Esophagus muscularis mucosa (tissue), 4 donors: Measurements from ENCODE around the gene CCDC34. TPM values are rescaled to one million over a fixed set of nuclear protein-coding genes. Genes with fewer than 3 reads are reported as not detected.

ENCODE experiments used
- DNase-seq: peaks from one replicate; pipeline ENCODE4 v3.0.0-alpha.2; 2017; ENCODE audit errors: extremely low spot score
- H3K27ac ChIP-seq, 4 donors: fragments of 200-600 bp; sonication (generic); replicated peaks in 1 of 4; 1 replicate in 3 of 4; 2 replicates in 1 of 4; pipeline ENCODE4 v1.5.1; 2016 to 2019; ENCODE audit warnings: mild to moderate bottlenecking in 1 of 4
- H3K27me3 ChIP-seq, 4 donors: fragments of 200-600 bp; sonication (generic); one replicate each; pipeline versions ENCODE4 v1.5.1 to v1.6.0; 2016 to 2019
- H3K36me3 ChIP-seq, 4 donors: fragments of 200-600 bp; sonication (generic); one replicate each; pipeline ENCODE4 v1.5.1; 2016 to 2019
- H3K4me1 ChIP-seq, 4 donors: fragments of 200-600 bp; sonication (generic); one replicate each; pipeline ENCODE4 v1.5.1; 2016 to 2019
- H3K4me3 ChIP-seq, 4 donors: fragments of 200-600 bp; sonication (generic); 1 replicate in 2 of 4; 2 replicates in 2 of 4; pipeline ENCODE4 v1.5.1; 2016 to 2019; ENCODE audit warnings: mild to moderate bottlenecking in 4 of 4, moderate library complexity in 1 of 4
- H3K9me3 ChIP-seq, 4 donors: fragments of 200-600 bp; sonication (generic); 1 replicate in 3 of 4; 2 replicates in 1 of 4; pipeline ENCODE4 v1.5.1; 2016 to 2019
- CTCF ChIP-seq, 3 experiments: fragments of 200-600 bp in 2 of 3; fragments of 450-650 bp in 1 of 3; sonication (generic) in 2 of 3; IDR thresholded peaks; one replicate each; pipeline ENCODE4 v1.5.1; 2017 to 2019; ENCODE audit warnings: antibody characterized with exemption in 3 of 3, mild to moderate bottlenecking in 2 of 3, moderate library complexity in 1 of 3
- EP300 ChIP-seq: sonication (generic); formaldehyde crosslinking; IDR thresholded peaks from one replicate; pipeline ENCODE4 v1.6.1; 2017; ENCODE audit warnings: antibody characterized with exemption
- POLR2A ChIP-seq: fragments of 450-650 bp; IDR thresholded peaks from one replicate; pipeline ENCODE4 v1.6.1; 2017; ENCODE audit warnings: antibody characterized with exemption, moderate library complexity, mild to moderate bottlenecking, low read depth
- POLR2AphosphoS5 ChIP-seq, 2 donors: sonication (generic); formaldehyde crosslinking; IDR thresholded peaks; one replicate each; pipeline ENCODE4 v1.6.1; 2017; ENCODE audit warnings: antibody characterized with exemption in 2 of 2
- WGBS: methylation state at CpG from one replicate; pipeline ENCODE4 v1.1.5; 2018; 5-methylcytosine and 5-hydroxymethylcytosine counted together
- intact Hi-C: fragments of 100-400 bp; cut with DNase I; formaldehyde crosslinking; loops from one replicate; pipeline ENCODE4 v1.15.1; 2023
- total RNA-seq, 4 donors: library from RNA; depleted of rRNA; stranded (reverse); fragments of >200 nt; gene quantifications; one replicate each; pipeline versions ENCODE4 v1.1.0 to v1.2.1, GENCODE V29; 2016

Gene CCDC34
- total RNA-seq, 4 donors from 2014 or later, result 0.83 to 1.5 (median 1.2) TPM

- TF ChIP-seq EP300 (no peak), CTCF (IDR thresholded peaks at IDR 0.05) (no peak), POLR2A (no peak), POLR2AphosphoS5 (IDR thresholded peaks at IDR 0.05) (no peak)
- no peaks in the 10 kb centered on the region for H3K4me1 ChIP-seq
- no peak overlapping the region for H3K27ac ChIP-seq
- DNase-seq, result no peak
- no peaks in the 10 kb centered on the region for H3K27me3 ChIP-seq
- peaks cover 0 to 58% (median 28%) of the 10 kb centered on the region in 4 donors for H3K36me3 ChIP-seq
- 95% methylated on average over 2 of the region's 2 CpGs for WGBS
- no peaks in the 10 kb centered on the region for H3K9me3 ChIP-seq
- H3K4me3 ChIP-seq, result no peak overlapping the region
- intact Hi-C loops, result no loop called here
Observed at GRCh38 chr11:27380771-27381170, 17.8 kb upstream of the CCDC34 start.

- 74% methylated on average over 3 of the region's 3 CpGs for WGBS
- Histone ChIP-seq H3K27me3 (no peaks in the 10 kb centered on the region), H3K4me1 (no peaks in the 10 kb centered on the region), H3K36me3 (peaks cover 0 to 58% (median 28%) of the 10 kb centered on the region in 4 donors), H3K27ac (no peak overlapping the region), H3K9me3 (no peaks in the 10 kb centered on the region), H3K4me3 (no peak overlapping the region)
- no peak for DNase-seq
- intact Hi-C loops, result no loop called here
- TF ChIP-seq EP300, result no peak
- no peak for TF ChIP-seq POLR2AphosphoS5 (IDR thresholded peaks at IDR 0.05)
- TF ChIP-seq POLR2A, result no peak
- no peak for TF ChIP-seq CTCF (IDR thresholded peaks at IDR 0.05)
Observed at GRCh38 chr11:27379449-27379848, 16.4 kb upstream of the CCDC34 start.

- H3K9me3 ChIP-seq, result no peaks in the 10 kb centered on the region
- H3K4me3 ChIP-seq, result no peak overlapping the region
- H3K27me3 ChIP-seq, result no peaks in the 10 kb centered on the region
- WGBS, result 94% methylated on average over 2 of the region's 2 CpGs
- TF ChIP-seq EP300 (no peak), POLR2A (no peak), CTCF (IDR thresholded peaks at IDR 0.05) (no peak), POLR2AphosphoS5 (IDR thresholded peaks at IDR 0.05) (no peak)
- no peak for DNase-seq
- H3K27ac ChIP-seq, result no peak overlapping the region
- H3K4me1 ChIP-seq, result peaks cover 0 to 5% (median 0%) of the 10 kb centered on the region in 4 donors
- intact Hi-C loops, result no loop called here
- H3K36me3 ChIP-seq, result peaks cover 7 to 58% (median 37%) of the 10 kb centered on the region in 4 donors
Observed at GRCh38 chr11:27375370-27375769, 12.4 kb upstream of the CCDC34 start.

GRCh38 chr11:27373856-27374602 is 11.0 kb upstream of the CCDC34 start:
- DNase-seq, result no peak
- H3K4me3 ChIP-seq, result no peak overlapping the region
- TF ChIP-seq POLR2A (no peak), EP300 (no peak), CTCF (IDR thresholded peaks at IDR 0.05) (no peak), POLR2AphosphoS5 (IDR thresholded peaks at IDR 0.05) (no peak)
- H3K27ac ChIP-seq, result no peak overlapping the region
- intact Hi-C loops, result no loop called here
- WGBS, result 83% methylated on average over 6 of the region's 6 CpGs
- H3K4me1 ChIP-seq, result peaks cover 0 to 8% (median 0%) of the 10 kb centered on the region in 4 donors
- peaks cover 7 to 45% (median 27%) of the 10 kb centered on the region in 4 donors for H3K36me3 ChIP-seq
- no peaks in the 10 kb centered on the region for H3K27me3 ChIP-seq
- H3K9me3 ChIP-seq, result no peaks in the 10 kb centered on the region
